ENCODE measurements around the gene CLEC19A.
"Not testable (repeated sequence)": the region's sequence is repeated elsewhere in the genome, so short reads cannot be mapped to it uniquely, and the experiment has no call there.

Gene CLEC19A

DNA sequence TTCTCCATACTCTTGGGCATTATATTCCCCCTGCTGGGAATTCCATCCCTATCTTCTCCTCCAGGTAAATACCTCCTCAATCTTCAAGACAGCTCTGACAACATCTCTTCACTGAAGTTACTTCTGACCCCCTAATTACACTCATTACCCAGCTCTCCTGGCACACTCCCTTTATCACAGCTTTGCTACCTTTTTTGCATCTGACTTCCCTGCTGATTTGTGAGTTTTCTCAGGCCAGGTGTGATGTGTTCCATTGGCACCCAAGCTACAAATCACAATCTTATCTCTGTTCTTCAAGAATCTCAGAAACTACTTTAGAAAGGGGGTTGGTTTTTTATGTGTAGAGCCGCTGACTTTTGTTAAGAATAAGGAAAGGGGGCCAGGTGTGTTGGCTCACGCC is 14.0 kb downstream of the CLEC19A start:
- H3K36me3 Mint-ChIP-seq, result no peaks in the 10 kb centered on the region
- peaks cover 2% of the 10 kb centered on the region for H3K4me1 Mint-ChIP-seq
- H3K27ac Mint-ChIP-seq, result no peak overlapping the region
- no peaks in the 10 kb centered on the region for H3K9me3 Mint-ChIP-seq
- H3K4me3 Mint-ChIP-seq, result no peak overlapping the region
- H3K27me3 Mint-ChIP-seq, result peaks cover 4% of the 10 kb centered on the region

DNA sequence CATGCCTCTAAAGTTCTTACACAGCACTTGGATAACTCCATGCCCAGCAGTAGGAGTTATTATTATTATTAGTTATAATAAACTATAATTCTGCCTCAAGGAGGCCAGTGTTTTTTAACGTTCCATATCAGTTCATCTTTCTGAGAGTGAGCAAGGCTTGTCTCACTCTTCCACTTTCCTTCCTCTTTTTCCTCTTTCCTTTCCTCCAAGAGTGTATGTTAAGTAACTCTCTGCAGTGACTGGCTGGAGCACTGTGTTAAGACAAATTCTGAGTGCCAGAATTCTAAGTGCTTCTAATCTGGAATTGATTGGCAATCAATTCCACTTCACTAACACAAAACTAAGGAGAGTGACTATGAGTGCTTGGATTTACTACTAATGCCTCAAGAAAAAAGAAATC is 16.4 kb downstream of the CLEC19A start:
- Mint-ChIP-seq H3K9me3 (no peaks in the 10 kb centered on the region), H3K4me1 (no peaks in the 10 kb centered on the region)

DNA sequence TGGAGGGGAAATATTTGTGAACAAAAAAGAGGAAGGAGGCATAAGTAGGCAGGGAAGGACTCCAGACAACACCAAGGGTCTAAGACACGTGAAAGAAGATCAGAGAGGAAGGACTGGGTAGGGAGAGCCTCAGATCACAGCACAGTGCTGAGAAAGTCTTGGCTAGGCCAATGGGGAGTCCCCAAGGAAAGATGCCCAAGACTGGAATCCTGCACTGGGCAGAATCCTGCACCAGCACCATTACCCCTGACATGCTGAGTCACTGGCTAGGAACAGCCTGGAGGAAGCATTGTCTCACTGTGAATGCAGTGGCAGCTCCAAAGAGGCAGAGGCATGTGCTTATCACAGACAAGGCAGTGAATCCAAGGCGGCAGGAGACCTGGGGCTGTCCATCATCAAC is 19.2 kb downstream of the CLEC19A start:
- Mint-ChIP-seq H3K4me3 (no peak overlapping the region), H3K27me3 (peaks cover 4% of the 10 kb centered on the region), H3K4me1 (no peaks in the 10 kb centered on the region), H3K36me3 (no peaks in the 10 kb centered on the region), H3K27ac (no peak overlapping the region), H3K9me3 (no peaks in the 10 kb centered on the region)

More for the DNA sequence above, 16.4 kb downstream of the CLEC19A start:
- Mint-ChIP-seq H3K4me3 (no peak overlapping the region), H3K27ac (no peak overlapping the region), H3K36me3 (no peaks in the 10 kb centered on the region), H3K27me3 (peaks cover 4% of the 10 kb centered on the region)

DNA sequence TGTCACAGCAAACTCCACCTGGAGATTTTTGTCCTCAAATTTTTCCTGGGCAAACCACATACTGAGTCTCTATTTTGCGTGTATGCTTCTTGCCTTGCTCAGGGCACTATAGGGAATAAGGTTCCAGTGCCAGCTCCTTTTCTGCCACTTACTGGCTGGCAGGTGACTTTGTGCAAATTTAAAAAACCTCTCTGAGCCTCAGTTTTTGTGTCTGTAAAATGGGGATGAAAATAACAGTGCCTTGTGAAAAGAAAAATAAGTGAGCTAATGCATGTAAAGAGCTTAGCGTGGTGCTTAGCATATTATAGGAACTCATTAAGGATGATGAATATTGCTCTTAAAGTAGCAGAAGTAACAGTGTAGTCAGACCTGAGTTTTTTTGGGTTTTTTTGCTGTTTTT is 19.9 kb downstream of the CLEC19A start:
- Mint-ChIP-seq H3K36me3 (no peaks in the 10 kb centered on the region), H3K27me3 (peaks cover 4% of the 10 kb centered on the region), H3K4me3 (no peak overlapping the region), H3K4me1 (no peaks in the 10 kb centered on the region), H3K27ac (no peak overlapping the region), H3K9me3 (no peaks in the 10 kb centered on the region)

DNA sequence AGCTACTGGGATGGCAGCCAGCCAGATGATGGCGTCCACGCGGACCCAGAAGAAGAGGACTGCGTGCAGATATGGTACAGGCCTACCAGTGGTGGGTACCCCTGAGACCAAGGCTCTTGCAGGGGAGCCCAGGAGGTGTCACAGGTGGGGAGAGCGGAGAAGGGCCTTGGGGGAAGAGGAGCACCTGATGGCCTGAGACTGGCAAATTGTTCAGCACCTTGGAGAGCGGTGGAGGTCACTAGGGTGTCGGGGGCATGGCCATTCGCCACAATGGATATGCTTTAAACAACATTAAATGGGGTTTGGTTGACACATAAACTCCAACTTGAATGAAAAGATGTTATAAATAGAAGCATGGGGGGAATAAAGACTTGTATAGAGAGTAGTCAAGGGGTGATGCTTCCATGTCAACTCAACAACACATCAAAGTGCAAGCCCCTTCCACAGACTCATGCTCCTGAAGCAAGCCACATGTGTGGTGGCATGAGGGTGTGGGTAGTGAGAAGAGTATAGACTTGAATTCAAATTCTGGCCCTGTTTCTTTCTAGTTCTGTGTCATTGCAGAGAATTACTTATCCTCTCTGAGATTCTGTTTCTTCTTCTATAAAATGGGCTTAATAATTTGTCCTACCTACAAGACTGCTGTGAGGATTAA is 22.2 kb downstream of the CLEC19A start:
- H3K27me3 Mint-ChIP-seq, result peaks cover 2% of the 10 kb centered on the region
- no peak overlapping the region for H3K27ac Mint-ChIP-seq

DNA sequence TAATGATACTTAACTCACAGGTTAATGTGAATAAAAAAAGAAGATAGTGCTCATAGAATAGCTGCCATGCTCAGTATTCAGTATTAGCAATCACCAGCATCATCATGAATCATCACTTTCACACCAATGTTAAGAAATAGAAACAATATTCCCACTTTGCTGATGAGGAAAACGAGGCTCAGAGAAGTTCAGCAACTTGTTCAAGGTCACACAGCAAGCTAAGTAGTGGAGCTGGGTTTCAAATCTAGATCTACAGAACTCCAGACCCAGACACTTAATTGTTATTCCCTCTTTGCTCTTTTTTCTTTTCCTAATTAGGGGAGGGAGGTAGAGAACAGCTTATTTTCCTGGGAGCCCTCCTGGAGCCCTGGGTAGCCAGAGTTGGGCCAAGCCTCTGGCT is 22.9 kb downstream of the CLEC19A start:
- no peaks in the 10 kb centered on the region for H3K9me3 Mint-ChIP-seq
- H3K27me3 Mint-ChIP-seq, result peaks cover 2% of the 10 kb centered on the region
- H3K27ac Mint-ChIP-seq, result no peak overlapping the region
- no peak overlapping the region for H3K4me3 Mint-ChIP-seq
- H3K36me3 Mint-ChIP-seq, result no peaks in the 10 kb centered on the region
- H3K4me1 Mint-ChIP-seq, result no peaks in the 10 kb centered on the region

More for the DNA sequence above, 22.2 kb downstream of the CLEC19A start:
- Mint-ChIP-seq H3K9me3 (no peaks in the 10 kb centered on the region), H3K4me1 (no peaks in the 10 kb centered on the region), H3K4me3 (no peak overlapping the region), H3K36me3 (no peaks in the 10 kb centered on the region)

DNA sequence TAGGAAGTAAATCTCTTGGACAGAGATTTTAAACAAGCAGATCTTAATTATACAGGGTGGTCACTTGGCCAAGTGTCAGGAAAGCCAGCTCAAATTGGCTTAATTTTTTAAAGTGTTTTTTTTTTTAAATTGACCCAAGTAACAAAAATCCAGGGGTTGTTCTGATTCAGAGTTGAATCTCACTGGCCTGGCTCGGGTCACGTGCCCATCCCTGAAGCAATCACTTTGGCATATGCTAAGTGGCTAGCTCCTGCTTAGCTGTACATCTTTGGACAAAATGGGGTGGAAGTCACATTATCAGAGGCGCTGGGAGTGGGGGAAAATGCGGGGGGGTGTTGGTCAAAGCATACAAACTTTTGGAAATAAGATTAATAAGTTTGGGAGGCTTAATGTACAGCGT is 23.6 kb downstream of the CLEC19A start:
- Mint-ChIP-seq H3K4me3 (no peak overlapping the region), H3K36me3 (no peaks in the 10 kb centered on the region), H3K27ac (no peak overlapping the region), H3K27me3 (no peaks in the 10 kb centered on the region), H3K4me1 (no peaks in the 10 kb centered on the region), H3K9me3 (no peaks in the 10 kb centered on the region)

DNA sequence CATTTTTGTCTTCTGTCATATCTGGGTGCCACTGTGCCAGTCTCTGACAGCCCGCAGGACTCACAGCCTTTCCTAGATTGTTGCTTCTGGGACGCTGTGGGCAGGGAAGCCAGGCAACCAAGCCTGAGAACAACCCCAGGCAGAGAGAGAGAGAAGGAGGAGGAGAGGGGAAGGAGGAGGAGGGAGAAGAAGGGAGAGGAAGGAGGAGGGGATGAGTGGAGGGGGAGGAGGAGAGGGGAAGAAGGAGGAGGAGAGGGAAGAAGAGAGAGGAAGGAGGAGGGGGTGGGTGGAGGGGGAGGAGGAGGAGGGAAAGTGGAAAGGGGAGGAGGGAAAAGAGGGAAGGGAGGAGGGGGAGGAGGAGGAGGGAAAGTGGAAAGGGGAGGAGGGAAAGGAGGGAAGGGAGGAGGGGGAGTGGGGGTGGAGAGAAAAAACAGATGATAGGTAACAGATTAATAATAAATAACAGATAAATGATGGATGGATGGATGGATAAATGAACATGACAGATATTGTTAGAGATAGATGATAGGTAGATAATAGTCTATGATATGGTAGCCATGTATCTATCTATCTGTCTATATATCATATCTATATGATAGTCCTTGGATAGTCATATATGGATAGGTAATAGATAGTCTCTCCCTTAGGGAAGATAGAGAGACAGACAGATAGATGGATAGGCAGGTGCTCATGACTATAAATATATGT is 29.3 kb downstream of the CLEC19A start:
- no peak overlapping the region for H3K4me3 Mint-ChIP-seq
- no peaks in the 10 kb centered on the region for H3K9me3 Mint-ChIP-seq
- peaks cover 3% of the 10 kb centered on the region for H3K27me3 Mint-ChIP-seq
- no peaks in the 10 kb centered on the region for H3K36me3 Mint-ChIP-seq
- H3K4me1 Mint-ChIP-seq, result no peaks in the 10 kb centered on the region
- no peak overlapping the region for H3K27ac Mint-ChIP-seq

DNA sequence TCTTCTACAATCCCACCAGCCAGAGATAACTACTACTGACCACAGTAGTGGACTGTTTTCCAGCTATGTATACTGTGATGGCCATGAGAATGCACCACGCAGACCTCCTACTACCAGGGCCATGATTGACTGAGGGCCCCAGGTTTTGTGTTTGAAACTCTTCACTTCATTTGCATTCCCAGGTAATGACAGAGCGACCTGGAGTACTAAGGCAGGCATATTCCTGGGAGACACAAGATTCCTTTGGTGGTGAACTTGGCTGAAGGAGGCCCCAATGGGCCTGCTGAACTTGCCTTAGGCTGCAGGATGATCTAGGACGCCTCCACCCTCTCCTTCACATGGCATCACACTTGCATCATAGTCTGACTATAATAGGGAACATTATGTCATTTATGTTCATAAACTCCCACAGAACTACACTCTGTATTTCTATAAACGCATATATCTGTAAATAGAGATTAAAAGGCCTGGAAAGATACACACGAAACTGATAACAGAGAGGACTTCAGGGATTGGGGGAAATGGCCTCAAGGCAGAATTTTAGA is 30.4 kb downstream of the CLEC19A start:
- Mint-ChIP-seq H3K4me3 (no peak overlapping the region), H3K27me3 (peaks cover 6% of the 10 kb centered on the region), H3K9me3 (no peaks in the 10 kb centered on the region), H3K27ac (no peak overlapping the region), H3K36me3 (no peaks in the 10 kb centered on the region), H3K4me1 (no peaks in the 10 kb centered on the region)

DNA sequence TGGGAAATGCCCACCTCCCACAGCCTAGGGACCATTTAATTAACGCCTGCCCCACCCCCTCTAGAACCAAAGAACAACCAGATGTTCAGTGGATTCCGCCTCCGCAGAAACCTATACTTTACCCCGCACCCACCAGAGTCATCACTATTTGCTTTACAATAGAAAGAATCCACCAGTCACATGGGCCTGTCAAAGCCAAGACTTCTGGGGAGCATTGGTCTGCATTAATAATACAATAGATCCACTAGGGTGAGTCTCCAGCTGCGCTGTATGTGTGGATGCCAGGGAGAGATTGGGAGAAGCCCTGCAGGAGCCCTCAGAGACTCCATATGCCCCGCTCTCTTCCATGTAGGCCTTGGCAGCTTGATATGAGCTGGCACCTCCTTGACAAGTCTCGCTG is 31.3 kb downstream of the CLEC19A start:
- Mint-ChIP-seq H3K27ac (no peak overlapping the region), H3K9me3 (no peaks in the 10 kb centered on the region), H3K36me3 (no peaks in the 10 kb centered on the region), H3K4me1 (no peaks in the 10 kb centered on the region), H3K4me3 (no peak overlapping the region), H3K27me3 (peaks cover 6% of the 10 kb centered on the region)

DNA sequence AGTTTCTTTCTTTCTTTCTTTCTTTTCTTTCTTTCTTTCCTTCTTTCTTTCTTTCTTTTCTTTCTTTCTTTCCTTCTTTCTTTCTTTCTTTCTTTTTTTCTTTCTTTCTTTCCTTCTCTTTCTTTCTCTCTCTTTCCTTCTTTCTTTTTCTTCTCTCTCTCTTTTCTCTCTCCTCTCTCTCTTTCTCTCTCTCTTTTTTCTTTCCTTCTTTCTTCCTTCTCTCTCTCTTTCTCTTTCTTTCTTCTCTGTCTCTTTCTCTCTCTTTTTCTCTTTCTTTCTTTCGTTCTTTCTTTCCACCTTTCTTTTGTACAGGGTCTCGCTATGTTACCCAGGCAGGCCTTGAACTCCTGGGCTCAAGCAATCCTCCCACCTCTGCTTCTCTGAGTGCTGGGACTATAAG is 35.7 kb downstream of the CLEC19A start:
- not testable (repeated sequence) for H3K36me3 Mint-ChIP-seq, H3K27me3 Mint-ChIP-seq, H3K27ac Mint-ChIP-seq, H3K4me1 Mint-ChIP-seq, H3K9me3 Mint-ChIP-seq, H3K4me3 Mint-ChIP-seq

DNA sequence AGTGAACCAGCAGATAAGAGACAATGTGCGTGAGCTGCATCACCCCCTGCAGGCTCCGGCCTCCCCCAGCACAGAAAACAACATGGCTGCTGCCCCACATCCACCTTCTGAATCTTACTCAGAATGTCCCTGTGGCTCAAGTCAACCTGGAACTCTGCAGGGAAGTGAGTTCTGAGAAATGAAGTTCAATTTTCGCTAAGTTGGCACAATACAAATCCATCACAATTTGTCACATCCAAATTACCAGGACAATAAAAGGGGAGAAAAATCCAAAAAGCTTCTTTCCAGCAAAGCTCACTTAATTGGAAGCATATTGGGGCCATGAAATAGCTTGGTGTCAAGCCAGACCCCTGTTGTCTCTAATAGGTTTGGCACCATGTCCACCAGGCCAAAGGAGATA is 38.1 kb downstream of the CLEC19A start:
- no peaks in the 10 kb centered on the region for H3K4me1 Mint-ChIP-seq
- H3K36me3 Mint-ChIP-seq, result no peaks in the 10 kb centered on the region
- no peak overlapping the region for H3K4me3 Mint-ChIP-seq
- no peak overlapping the region for H3K27ac Mint-ChIP-seq
- H3K27me3 Mint-ChIP-seq, result peaks cover 5% of the 10 kb centered on the region
- H3K9me3 Mint-ChIP-seq, result no peaks in the 10 kb centered on the region

DNA sequence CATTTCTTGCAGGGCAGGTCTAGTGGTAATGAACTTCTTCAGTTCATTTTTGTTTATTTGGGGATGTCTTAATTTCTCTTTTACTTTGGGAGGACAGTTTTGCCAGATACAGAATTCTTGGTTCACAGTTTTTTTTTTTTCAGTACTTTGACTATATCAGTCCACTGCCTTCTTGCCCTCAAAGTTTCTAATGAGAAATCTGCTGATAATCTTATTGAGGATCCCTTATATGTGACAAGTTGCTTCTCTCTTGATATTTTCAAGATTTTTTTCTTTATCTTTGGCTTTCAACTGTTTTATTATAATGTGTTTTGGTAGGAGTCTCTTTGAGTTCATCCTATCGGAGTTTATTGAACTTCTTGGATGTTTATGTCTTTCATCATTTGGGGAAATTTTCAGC is 42.8 kb downstream of the CLEC19A start:
- no peak overlapping the region for H3K27ac Mint-ChIP-seq
- no peaks in the 10 kb centered on the region for H3K9me3 Mint-ChIP-seq
- no peaks in the 10 kb centered on the region for H3K36me3 Mint-ChIP-seq
- H3K4me3 Mint-ChIP-seq, result no peak overlapping the region
- H3K27me3 Mint-ChIP-seq, result peaks cover 4% of the 10 kb centered on the region
- no peaks in the 10 kb centered on the region for H3K4me1 Mint-ChIP-seq

DNA sequence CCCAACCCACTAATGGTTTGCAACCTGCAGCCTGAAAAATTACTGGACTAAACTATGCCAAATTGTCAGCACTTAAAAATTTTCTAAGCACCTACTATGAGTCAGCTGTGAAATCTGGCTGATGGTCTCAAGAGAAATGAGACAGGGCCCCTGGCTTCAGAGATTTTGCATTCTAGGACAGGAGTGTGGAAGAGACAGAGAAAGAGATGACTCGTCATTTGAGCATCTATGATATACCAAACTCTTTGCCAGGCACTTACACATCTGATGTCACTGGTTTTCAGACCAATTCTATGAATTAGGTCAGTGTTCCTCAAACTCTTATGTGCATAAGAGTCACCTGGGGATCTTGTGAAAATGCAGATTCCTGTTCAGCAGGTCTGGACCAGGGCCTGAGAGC is 44.4 kb downstream of the CLEC19A start:
- H3K27ac Mint-ChIP-seq, result no peak overlapping the region
- peaks cover 6% of the 10 kb centered on the region for H3K27me3 Mint-ChIP-seq
- H3K4me1 Mint-ChIP-seq, result no peaks in the 10 kb centered on the region
- no peaks in the 10 kb centered on the region for H3K36me3 Mint-ChIP-seq
- H3K9me3 Mint-ChIP-seq, result no peaks in the 10 kb centered on the region
- H3K4me3 Mint-ChIP-seq, result no peak overlapping the region

DNA sequence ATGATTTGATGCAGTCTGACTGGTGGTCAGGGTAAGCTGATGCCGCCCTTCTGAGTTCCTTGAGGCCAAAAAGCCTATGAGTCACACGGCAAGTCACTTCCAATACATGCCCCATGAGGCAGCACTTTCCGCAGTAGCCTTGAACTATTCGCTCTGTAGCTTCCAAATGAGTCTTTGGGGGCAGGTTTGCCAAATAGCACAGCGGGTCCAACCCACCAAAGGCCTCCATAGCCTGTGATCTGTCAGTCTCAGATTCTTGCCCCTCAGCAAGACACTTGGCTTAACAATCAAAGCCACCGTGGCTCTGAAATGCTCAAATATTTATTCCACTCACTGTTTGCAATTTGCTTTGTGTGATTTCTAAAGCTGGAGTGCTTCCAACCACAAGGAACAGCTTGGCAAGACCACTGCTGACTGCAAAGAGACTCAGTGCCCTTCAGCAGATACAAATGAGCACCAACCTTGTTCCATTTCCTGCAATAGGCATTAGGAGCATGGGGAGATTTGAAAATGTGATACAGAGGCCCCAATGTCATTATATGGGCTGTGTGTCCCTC is 45.4 kb downstream of the CLEC19A start:
- H3K27ac Mint-ChIP-seq, result no peak overlapping the region
- H3K9me3 Mint-ChIP-seq, result no peaks in the 10 kb centered on the region
- H3K4me1 Mint-ChIP-seq, result no peaks in the 10 kb centered on the region
- H3K27me3 Mint-ChIP-seq, result peaks cover 6% of the 10 kb centered on the region
- H3K36me3 Mint-ChIP-seq, result no peaks in the 10 kb centered on the region
- H3K4me3 Mint-ChIP-seq, result no peak overlapping the region

DNA sequence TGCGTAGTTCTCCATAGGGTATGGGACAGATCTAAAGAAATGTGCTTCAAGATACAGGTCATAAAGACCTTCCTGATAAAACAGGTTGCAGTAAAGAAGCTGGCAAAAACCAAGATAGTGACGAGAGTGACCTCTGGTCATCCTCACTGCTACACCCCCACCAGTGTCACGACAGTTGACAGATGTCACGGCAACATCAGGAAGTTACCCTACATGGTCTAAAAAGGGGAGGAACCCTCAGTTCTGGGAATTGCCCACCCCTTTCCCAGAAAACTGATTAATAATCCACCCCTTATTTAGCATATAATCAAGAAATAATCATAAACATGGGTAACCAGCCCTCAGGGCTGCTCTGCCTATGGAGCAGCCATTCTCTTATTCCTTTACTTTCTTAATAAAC is 46.3 kb downstream of the CLEC19A start:
- H3K27ac Mint-ChIP-seq, result no peak overlapping the region
- peaks cover 6% of the 10 kb centered on the region for H3K27me3 Mint-ChIP-seq
- no peaks in the 10 kb centered on the region for H3K36me3 Mint-ChIP-seq
- no peaks in the 10 kb centered on the region for H3K4me1 Mint-ChIP-seq
- H3K4me3 Mint-ChIP-seq, result no peak overlapping the region
- H3K9me3 Mint-ChIP-seq, result no peaks in the 10 kb centered on the region
